Measurements from ENCODE around the gene ACADS.
A peak's percentile ranks its signal among the peaks of the same experiment; 100 is the strongest.

DNA sequence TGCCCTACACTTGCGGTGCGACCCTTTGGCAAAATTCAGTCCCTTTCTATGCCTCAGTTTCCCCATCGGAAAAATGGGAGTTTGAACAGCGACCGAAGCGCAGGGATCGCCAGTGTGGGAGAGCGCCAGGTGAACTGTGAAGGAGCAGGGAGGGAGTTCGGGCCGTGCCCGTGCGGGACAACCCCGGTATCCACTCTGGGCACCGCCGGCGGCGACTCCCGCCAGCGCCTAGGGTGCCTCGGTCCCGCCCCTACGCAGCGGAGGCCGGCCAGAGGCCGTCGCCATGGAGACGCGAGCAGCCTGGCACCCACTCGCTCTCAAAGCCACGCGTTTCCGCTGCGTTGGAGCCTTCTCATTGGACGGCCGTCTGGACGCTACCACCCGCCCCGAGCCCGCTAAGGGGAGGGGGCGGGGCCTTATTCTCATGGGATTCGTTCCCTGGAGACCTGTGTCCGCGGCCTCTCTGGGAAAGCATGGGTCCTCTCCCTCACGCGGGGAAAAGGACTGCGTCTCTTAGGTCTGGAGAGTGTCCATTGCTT lies 39.4 kb upstream of the ACADS start:
- TF ChIP-seq MXI1 (conservative IDR thresholded peaks at IDR 0.05; ENCODE audit: poor library complexity, severe bottlenecking) (no peak), EZH2 (IDR thresholded peaks at IDR 0.05; ENCODE audit: borderline replicate concordance, insufficient read depth, low read length, poor library complexity, severe bottlenecking) (no peak), POLR2AphosphoS5 (IDR thresholded peaks at IDR 0.05) (peak; percentile 62), TAF1 (IDR thresholded peaks at IDR 0.05; ENCODE audit: low read depth) (no peak), RAD21 (conservative IDR thresholded peaks at IDR 0.05) (no peak), EP300 (conservative IDR thresholded peaks at IDR 0.05; ENCODE audit: poor library complexity, severe bottlenecking) (peak; percentile 71), SMC3 (conservative IDR thresholded peaks at IDR 0.05; ENCODE audit: poor library complexity) (no peak)
- TF ChIP-seq, protein P1, sequence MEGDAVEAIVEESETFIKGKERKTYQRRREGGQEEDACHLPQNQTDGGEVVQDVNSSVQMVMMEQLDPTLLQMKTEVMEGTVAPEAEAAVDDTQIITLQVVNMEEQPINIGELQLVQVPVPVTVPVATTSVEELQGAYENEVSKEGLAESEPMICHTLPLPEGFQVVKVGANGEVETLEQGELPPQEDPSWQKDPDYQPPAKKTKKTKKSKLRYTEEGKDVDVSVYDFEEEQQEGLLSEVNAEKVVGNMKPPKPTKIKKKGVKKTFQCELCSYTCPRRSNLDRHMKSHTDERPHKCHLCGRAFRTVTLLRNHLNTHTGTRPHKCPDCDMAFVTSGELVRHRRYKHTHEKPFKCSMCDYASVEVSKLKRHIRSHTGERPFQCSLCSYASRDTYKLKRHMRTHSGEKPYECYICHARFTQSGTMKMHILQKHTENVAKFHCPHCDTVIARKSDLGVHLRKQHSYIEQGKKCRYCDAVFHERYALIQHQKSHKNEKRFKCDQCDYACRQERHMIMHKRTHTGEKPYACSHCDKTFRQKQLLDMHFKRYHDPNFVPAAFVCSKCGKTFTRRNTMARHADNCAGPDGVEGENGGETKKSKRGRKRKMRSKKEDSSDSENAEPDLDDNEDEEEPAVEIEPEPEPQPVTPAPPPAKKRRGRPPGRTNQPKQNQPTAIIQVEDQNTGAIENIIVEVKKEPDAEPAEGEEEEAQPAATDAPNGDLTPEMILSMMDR (IDR thresholded peaks at IDR 0.05; ENCODE audit: poor library complexity, severe bottlenecking), result no peak
- TF ChIP-seq, protein P2, sequence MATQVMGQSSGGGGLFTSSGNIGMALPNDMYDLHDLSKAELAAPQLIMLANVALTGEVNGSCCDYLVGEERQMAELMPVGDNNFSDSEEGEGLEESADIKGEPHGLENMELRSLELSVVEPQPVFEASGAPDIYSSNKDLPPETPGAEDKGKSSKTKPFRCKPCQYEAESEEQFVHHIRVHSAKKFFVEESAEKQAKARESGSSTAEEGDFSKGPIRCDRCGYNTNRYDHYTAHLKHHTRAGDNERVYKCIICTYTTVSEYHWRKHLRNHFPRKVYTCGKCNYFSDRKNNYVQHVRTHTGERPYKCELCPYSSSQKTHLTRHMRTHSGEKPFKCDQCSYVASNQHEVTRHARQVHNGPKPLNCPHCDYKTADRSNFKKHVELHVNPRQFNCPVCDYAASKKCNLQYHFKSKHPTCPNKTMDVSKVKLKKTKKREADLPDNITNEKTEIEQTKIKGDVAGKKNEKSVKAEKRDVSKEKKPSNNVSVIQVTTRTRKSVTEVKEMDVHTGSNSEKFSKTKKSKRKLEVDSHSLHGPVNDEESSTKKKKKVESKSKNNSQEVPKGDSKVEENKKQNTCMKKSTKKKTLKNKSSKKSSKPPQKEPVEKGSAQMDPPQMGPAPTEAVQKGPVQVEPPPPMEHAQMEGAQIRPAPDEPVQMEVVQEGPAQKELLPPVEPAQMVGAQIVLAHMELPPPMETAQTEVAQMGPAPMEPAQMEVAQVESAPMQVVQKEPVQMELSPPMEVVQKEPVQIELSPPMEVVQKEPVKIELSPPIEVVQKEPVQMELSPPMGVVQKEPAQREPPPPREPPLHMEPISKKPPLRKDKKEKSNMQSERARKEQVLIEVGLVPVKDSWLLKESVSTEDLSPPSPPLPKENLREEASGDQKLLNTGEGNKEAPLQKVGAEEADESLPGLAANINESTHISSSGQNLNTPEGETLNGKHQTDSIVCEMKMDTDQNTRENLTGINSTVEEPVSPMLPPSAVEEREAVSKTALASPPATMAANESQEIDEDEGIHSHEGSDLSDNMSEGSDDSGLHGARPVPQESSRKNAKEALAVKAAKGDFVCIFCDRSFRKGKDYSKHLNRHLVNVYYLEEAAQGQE (IDR thresholded peaks at IDR 0.05; ENCODE audit: borderline replicate concordance), result peak; percentile 5

All from neural cell (in vitro differentiated cells).